Astrocyte (in vitro differentiated cells and primary cell): ENCODE measurements around the gene GRAP2. TPM values are rescaled to one million over a fixed set of nuclear protein-coding genes. Genes with fewer than 3 reads are reported as not detected.

Experiments used
- DNase-seq: peaks from one replicate; pipeline ENCODE4 v3.0.0-alpha.2; 2010; ENCODE audit warnings: low read depth
- FAIRE-seq: peaks from 2 replicates; lab custom pipeline; 2011; peaks lifted over from hg19 to GRCh38; lab: Jason Lieb, UNC
- H2AFZ ChIP-seq: 2 replicates; pipeline ENCODE4 v1.6.0; 2012; ENCODE audit warnings: low read depth, low read length, inconsistent platforms
- H3K27ac ChIP-seq: 2 replicates; pipeline ENCODE4 v1.5.1; 2011; ENCODE audit warnings: low read depth, low read length, inconsistent platforms
- H3K27me3 ChIP-seq: 2 replicates; pipeline ENCODE4 v1.6.0; 2011; ENCODE audit warnings: low read length, inconsistent platforms; ENCODE audit not compliant: insufficient read depth
- H3K36me3 ChIP-seq: 2 replicates; pipeline ENCODE4 v1.5.1; 2011; ENCODE audit warnings: low read length, inconsistent platforms; ENCODE audit not compliant: insufficient read depth
- H3K4me1 ChIP-seq: 2 replicates; pipeline ENCODE4 v1.5.1; 2011; ENCODE audit warnings: low read length, inconsistent platforms; ENCODE audit not compliant: insufficient read depth
- H3K4me2 ChIP-seq: 2 replicates; pipeline ENCODE4 v1.6.0; 2012; ENCODE audit warnings: low read length, inconsistent platforms
- H3K4me3 ChIP-seq: 2 replicates; pipeline ENCODE4 v1.5.1; 2011; ENCODE audit warnings: low read depth, mild to moderate bottlenecking, low read length, inconsistent platforms; ENCODE audit not compliant: insufficient read depth
- H3K79me2 ChIP-seq: 2 replicates; pipeline ENCODE4 v1.6.0; 2012; ENCODE audit warnings: mild to moderate bottlenecking, low read length, inconsistent platforms; ENCODE audit not compliant: insufficient read depth
- H3K9ac ChIP-seq: 2 replicates; pipeline ENCODE4 v1.6.0; 2012; ENCODE audit warnings: mild to moderate bottlenecking, low read length, inconsistent platforms
- H3K9me3 ChIP-seq: 2 replicates; pipeline ENCODE4 v1.5.1; 2012; ENCODE audit warnings: low read depth, mild to moderate bottlenecking, low read length, inconsistent platforms; ENCODE audit not compliant: insufficient read depth
- H4K20me1 ChIP-seq: 2 replicates; pipeline ENCODE4 v1.6.0; 2012; ENCODE audit warnings: low read length, inconsistent platforms; ENCODE audit not compliant: insufficient read depth
- H3K27ac Mint-ChIP-seq: one replicate; pipeline ENCODE4 v1.8.0; 2021; ENCODE audit warnings: mild to moderate bottlenecking, mixed read lengths; ENCODE audit not compliant: unreplicated experiment
- H3K27me3 Mint-ChIP-seq: one replicate; pipeline ENCODE4 v1.8.0; 2021; ENCODE audit warnings: low read depth, mixed read lengths; ENCODE audit not compliant: unreplicated experiment
- H3K36me3 Mint-ChIP-seq: one replicate; pipeline ENCODE4 v1.8.0; 2021; ENCODE audit warnings: low read depth, mixed read lengths; ENCODE audit not compliant: unreplicated experiment
- H3K4me1 Mint-ChIP-seq: one replicate; pipeline ENCODE4 v1.8.0; 2021; ENCODE audit warnings: low read depth, mixed read lengths; ENCODE audit not compliant: unreplicated experiment
- H3K4me3 Mint-ChIP-seq: one replicate; pipeline ENCODE4 v1.8.0; 2021; ENCODE audit warnings: mild to moderate bottlenecking, moderate library complexity, mixed read lengths; ENCODE audit not compliant: unreplicated experiment
- H3K9me3 Mint-ChIP-seq: one replicate; pipeline ENCODE4 v1.8.0; 2021; ENCODE audit warnings: mild to moderate bottlenecking, mixed read lengths; ENCODE audit not compliant: unreplicated experiment
- EZH2 ChIP-seq: IDR thresholded peaks from 2 replicates; pipeline ENCODE4 v1.6.1; 2012; ENCODE audit warnings: mild to moderate bottlenecking, low read length, inconsistent platforms; ENCODE audit not compliant: insufficient read depth
- total RNA-seq: library from RNA; stranded (reverse); gene quantifications from 2 replicates; pipeline ENCODE4 v1.2.1, GENCODE V29; 2021
- TF ChIP-seq, protein P1 (sequence below): IDR thresholded peaks from 2 replicates; pipeline ENCODE4 v1.5.1; 2011; ENCODE audit warnings: low read depth, mild to moderate bottlenecking, inconsistent platforms, low read length, moderate library complexity; ENCODE audit not compliant: insufficient read depth

Gene GRAP2
- total RNA-seq, 1 donor from 2014 or later, result 0.23 TPM

GRCh38 chr22:40004836-40005235 is 104.0 kb downstream of the GRAP2 start:
- DNase-seq (no peak), FAIRE-seq (no peak)
- Histone ChIP-seq H3K4me3 (no peak overlapping the region), H3K9me3 (no peaks in the 10 kb centered on the region), H3K9ac (no peak overlapping the region), H3K4me1 (peaks cover 18% of the 10 kb centered on the region), H3K36me3 (no peaks in the 10 kb centered on the region), H3K79me2 (no peaks in the 10 kb centered on the region), H3K4me2 (no peak overlapping the region), H2AFZ (no peak overlapping the region), H4K20me1 (no peaks in the 10 kb centered on the region), H3K27ac (no peak overlapping the region), H3K27me3 (peaks cover 19% of the 10 kb centered on the region)
- Mint-ChIP-seq H3K36me3 (no peaks in the 10 kb centered on the region), H3K27me3 (peaks cover 18% of the 10 kb centered on the region), H3K27ac (no peak overlapping the region), H3K4me3 (no peak overlapping the region), H3K4me1 (peaks cover 20% of the 10 kb centered on the region), H3K9me3 (peaks cover 2% of the 10 kb centered on the region)
- TF ChIP-seq, protein P1, sequence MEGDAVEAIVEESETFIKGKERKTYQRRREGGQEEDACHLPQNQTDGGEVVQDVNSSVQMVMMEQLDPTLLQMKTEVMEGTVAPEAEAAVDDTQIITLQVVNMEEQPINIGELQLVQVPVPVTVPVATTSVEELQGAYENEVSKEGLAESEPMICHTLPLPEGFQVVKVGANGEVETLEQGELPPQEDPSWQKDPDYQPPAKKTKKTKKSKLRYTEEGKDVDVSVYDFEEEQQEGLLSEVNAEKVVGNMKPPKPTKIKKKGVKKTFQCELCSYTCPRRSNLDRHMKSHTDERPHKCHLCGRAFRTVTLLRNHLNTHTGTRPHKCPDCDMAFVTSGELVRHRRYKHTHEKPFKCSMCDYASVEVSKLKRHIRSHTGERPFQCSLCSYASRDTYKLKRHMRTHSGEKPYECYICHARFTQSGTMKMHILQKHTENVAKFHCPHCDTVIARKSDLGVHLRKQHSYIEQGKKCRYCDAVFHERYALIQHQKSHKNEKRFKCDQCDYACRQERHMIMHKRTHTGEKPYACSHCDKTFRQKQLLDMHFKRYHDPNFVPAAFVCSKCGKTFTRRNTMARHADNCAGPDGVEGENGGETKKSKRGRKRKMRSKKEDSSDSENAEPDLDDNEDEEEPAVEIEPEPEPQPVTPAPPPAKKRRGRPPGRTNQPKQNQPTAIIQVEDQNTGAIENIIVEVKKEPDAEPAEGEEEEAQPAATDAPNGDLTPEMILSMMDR, result no peak
- no peak for TF ChIP-seq EZH2

DNA sequence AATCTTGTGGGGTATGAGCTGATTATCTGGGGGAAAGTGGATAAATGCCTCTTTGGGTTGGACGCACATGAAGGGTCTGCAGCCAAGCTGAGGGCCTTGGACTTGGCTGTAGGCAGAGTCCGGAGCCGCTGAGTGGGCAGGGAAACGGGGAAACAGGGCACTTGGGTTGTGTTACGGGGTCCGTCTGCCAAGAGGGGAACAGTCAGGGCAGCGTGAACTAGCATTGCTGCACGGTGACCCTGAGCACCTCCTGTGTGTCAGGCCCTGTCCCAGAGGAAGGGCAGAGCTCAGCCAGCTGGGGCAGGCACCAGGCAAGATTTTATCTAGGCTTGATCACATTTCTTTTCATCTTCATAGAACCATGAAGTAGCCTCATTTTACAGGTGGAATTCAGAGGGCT is 105.8 kb downstream of the GRAP2 start:
- Mint-ChIP-seq H3K4me1 (peaks cover 20% of the 10 kb centered on the region), H3K27me3 (peaks cover 18% of the 10 kb centered on the region), H3K36me3 (no peaks in the 10 kb centered on the region), H3K4me3 (no peak overlapping the region), H3K9me3 (peaks cover 2% of the 10 kb centered on the region), H3K27ac (no peak overlapping the region)
- no peak for DNase-seq
- no peak overlapping the region for H3K4me3 ChIP-seq
- peaks cover 21% of the 10 kb centered on the region for H3K4me1 ChIP-seq
- no peak overlapping the region for H3K4me2 ChIP-seq
- H4K20me1 ChIP-seq, result no peaks in the 10 kb centered on the region
- no peaks in the 10 kb centered on the region for H3K9me3 ChIP-seq
- no peaks in the 10 kb centered on the region for H3K79me2 ChIP-seq
- no peak for FAIRE-seq
- no peak overlapping the region for H2AFZ ChIP-seq
- no peak overlapping the region for H3K27ac ChIP-seq
- TF ChIP-seq, protein P1, result no peak
- no peak for TF ChIP-seq EZH2
- H3K27me3 ChIP-seq, result peaks cover 29% of the 10 kb centered on the region
- H3K36me3 ChIP-seq, result no peaks in the 10 kb centered on the region
- no peak overlapping the region for H3K9ac ChIP-seq

GRCh38 chr22:40007853-40008710 is 107.2 kb downstream of the GRAP2 start:
- Histone ChIP-seq H2AFZ (no peak overlapping the region), H3K27me3 (peaks cover 22% of the 10 kb centered on the region), H3K4me2 (no peak overlapping the region), H3K4me3 (no peak overlapping the region), H3K9ac (no peak overlapping the region), H3K27ac (no peak overlapping the region), H3K79me2 (no peaks in the 10 kb centered on the region), H4K20me1 (no peaks in the 10 kb centered on the region), H3K9me3 (no peaks in the 10 kb centered on the region), H3K36me3 (no peaks in the 10 kb centered on the region), H3K4me1 (peaks cover 21% of the 10 kb centered on the region)
- peak overlapping the region; percentile 6 for H3K27ac Mint-ChIP-seq
- TF ChIP-seq, protein P1, result no peak
- TF ChIP-seq EZH2, result no peak
- H3K27me3 Mint-ChIP-seq, result peaks cover 18% of the 10 kb centered on the region
- no peaks in the 10 kb centered on the region for H3K36me3 Mint-ChIP-seq
- H3K4me1 Mint-ChIP-seq, result peaks cover 22% of the 10 kb centered on the region
- H3K4me3 Mint-ChIP-seq, result no peak overlapping the region
- H3K9me3 Mint-ChIP-seq, result peaks cover 2% of the 10 kb centered on the region
- FAIRE-seq, result no peak
- DNase-seq, result no peak
